Measurements from ENCODE around the gene TSTD1.
"Not testable (repeated sequence)": the region's sequence is repeated elsewhere in the genome, so short reads cannot be mapped to it uniquely, and the experiment has no call there.

TSTD1 gene

DNA sequence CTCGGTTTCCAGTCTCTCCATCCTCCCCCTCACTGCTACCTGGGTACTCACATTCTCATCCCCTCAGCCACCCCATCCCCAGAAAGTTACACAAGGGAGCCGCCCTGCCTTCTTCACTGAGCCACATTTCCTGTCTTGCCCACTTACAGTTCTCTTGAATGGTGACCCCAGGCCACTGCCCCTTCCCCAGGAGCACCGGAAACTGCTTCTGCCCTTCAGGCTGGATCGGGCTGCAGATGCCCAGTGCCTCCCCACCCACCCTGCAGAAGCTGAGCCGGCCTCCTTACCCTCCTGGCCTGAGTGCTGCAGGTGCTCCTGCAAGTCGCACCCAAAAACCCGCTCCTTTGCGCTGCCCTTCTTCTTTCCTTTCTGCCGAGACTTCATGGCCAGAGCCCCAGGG is 30.5 kb upstream of the TSTD1 start:
- H3K4me3 ChIP-seq (ENCODE audit: low read depth, low read length) = no peak overlapping the region

DNA sequence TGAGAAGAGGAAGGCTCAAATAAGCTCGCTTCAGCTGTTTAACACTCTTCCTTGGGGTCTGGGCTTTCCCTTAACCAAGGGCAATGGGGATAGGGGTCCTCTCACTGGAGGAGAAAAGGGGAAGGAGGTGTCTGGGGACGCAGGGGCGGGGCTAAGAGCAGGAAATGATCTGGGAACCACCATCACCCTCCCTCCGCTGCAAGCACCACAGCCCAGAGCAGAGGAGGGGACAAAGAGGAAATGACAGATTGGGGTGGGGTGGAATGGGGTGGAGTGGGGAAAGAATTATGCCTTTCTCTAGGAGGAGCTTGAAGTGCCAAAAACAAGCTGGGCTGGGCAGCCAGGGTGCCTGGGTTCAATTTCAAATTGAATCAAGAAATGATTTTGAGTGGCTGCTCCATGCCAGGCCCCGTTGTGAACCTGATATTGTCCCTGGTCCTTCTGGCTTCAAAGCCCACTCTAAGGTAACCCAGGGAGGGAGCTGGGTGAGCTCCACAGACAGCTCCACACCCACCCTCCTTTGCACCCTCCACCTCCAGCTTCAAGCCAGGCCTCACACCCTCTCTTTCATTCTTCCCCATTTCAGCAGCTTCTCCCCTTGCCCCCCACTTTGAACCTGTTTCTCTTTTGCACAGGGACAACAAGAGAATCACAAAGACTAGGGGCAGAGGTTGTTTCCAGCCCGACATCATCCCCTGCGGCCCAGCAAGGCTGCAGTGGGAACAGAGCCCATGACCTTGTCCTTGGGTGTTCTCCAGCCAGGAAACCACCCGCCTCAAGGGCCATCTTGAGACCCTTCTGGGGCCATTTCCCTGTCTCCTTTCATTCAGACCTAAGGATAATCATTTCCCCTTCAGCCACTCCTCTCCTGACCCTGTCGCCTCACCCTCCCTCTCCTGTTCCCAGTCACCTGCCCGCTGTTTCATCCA is 29.8 kb upstream of the TSTD1 start:
- no peak overlapping the region for H3K4me3 ChIP-seq (ENCODE audit: low read depth, low read length)

DNA sequence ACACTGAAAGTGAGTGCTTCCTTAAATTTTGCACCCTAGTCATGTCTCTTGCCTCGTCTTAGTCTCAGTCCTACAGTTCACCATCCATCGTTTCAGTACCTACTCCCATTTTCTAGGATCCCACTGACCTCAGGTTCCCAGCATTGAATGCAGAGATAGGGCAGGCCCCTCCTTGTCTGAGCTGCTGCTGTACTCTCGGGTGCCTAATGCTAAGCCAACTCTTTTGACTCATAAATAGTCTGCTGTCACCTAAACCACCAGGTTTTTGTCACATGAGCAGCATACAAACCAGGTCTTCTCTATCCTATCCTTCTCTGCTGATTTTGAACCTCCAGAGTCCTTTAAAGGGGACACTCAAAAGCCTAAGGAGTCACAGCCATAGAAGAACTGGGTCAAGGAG is 27.9 kb upstream of the TSTD1 start:
- no peak overlapping the region for H3K4me3 ChIP-seq (ENCODE audit: low read depth, low read length)

- not testable (repeated sequence) for H3K4me3 ChIP-seq (ENCODE audit: low read depth, low read length)
Observed at GRCh38 chr1:161065681-161066080, 26.9 kb upstream of the TSTD1 start.

DNA sequence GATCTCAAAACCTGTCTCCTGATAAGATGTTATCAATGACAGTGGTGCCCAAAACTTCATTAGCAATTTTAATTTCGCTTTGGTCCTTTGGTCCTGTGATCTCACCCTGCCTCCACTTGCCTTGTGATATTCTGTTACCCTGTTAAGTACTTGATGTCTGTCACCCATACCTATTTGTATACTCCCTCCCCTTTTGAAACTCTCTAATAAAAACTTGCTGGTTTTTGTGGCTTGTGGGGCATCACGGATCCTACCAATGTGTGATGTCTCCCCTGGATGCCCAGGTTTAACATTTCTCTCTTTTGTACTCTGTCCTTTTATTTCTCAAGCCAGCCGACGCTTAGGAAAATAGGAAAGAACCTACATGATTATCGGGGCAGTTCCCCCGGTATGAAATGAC is 25.2 kb upstream of the TSTD1 start:
- H3K4me3 ChIP-seq (ENCODE audit: low read depth, low read length) = not testable (repeated sequence)

- no peak overlapping the region for H3K4me3 ChIP-seq (ENCODE audit: low read depth, low read length)
Observed at GRCh38 chr1:161061419-161061818, 22.7 kb upstream of the TSTD1 start.

DNA sequence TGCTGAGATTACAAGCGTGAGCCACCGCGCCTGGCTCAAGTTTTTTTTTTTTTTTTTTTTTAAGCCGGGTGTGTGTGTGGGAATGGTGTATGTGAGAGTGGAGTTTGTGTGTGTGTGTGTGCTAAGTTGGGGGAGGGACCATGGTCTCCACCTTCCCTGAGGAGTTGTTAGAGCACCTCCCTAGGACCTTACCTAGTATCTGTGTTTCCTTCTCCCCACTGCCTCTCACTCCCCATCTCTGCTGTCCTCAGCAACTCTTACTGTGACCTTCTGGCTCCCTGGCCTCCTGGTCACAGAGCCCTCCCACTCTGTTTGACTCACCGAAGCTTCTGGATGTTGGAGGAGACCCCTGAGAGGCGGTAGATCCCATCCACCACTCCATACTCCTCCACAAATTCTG is 20.5 kb upstream of the TSTD1 start:
- no peak overlapping the region for H3K4me3 ChIP-seq (ENCODE audit: low read depth, low read length)

DNA sequence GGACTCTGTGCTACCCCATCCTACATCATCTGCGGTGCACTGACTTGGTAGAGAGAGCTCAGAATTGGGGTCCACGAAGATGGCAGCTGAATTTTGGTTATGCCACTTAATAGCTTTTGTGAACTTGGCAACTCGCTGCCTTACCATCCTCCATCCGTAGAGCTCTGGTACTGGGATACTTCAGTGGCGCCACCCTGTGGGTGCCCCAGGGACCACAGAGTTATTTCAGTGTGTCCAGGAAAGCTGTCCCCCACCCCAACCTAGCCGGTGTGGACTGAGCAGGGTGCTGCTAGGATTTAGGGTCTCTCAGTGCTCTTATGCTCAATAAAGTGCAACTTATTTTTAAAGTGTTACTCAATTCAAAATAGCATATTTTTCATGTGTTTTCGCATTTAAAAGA is 16.0 kb upstream of the TSTD1 start:
- no peak overlapping the region for H3K4me3 ChIP-seq (ENCODE audit: low read depth, low read length)

DNA sequence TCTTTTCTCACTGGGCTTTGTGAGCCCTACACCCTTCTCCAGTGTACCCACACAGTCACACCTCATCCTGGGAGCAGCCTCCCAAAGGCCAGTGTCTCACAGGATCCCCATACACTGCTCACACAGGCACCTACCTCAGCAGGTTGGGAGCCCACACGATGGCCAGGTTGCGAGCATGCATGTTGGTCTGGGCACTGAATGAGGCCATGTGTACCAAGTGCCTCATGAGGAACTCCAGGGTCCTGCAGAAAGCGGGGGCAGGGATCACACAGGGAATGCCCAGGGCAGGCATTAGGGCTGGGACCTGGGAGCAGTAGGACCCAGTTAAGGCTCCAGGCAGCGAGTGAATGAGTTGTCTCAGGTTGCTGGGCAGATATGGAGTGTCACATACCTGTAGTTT is 15.5 kb upstream of the TSTD1 start:
- no peak overlapping the region for H3K4me3 ChIP-seq (ENCODE audit: low read depth, low read length)

DNA sequence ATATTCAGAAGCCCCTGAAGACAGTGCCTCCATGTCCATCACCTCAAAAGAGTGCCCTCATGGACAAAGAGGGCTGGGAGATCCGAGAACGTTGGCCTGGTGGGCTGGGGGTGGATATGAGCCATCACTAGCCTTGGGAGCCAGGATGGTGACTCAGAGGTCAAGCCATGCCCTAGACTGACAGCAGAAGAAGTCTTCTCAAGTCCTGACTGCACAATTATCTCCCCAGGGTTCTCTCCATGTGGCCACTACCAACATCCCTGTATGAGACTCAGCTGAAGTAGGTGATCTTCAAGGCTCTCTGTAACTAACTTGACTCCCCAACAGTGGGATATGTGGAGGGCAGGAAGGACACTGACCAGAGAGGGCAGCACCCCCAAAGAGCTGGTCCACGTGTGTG is 14.1 kb upstream of the TSTD1 start:
- H3K4me3 ChIP-seq (ENCODE audit: low read depth, low read length) = no peak overlapping the region

DNA sequence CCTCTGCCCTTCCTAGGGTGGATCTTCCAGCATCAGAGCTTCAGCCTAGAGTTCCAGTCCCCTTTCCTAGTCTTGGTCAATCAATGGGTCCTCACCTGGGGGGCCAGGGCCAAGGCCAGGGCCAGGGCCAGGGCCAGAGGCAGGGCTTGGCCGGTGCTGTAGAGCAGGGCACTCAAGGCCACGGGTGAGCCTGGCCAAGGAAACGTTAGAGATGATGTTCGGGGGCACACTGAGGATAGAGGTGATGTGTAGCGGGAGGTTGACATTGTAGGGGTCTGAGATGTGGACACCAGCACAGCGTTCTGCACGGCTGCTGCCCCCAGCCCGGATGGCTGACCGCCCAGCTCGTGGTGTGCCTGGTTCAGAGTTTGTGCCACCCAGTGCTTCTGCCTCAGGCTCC is 12.5 kb upstream of the TSTD1 start:
- H3K4me3 ChIP-seq (ENCODE audit: low read depth, low read length) = no peak overlapping the region

- H3K4me3 ChIP-seq (ENCODE audit: low read depth, low read length) = no peak overlapping the region
Observed at GRCh38 chr1:161048949-161049722, 10.4 kb upstream of the TSTD1 start.

DNA sequence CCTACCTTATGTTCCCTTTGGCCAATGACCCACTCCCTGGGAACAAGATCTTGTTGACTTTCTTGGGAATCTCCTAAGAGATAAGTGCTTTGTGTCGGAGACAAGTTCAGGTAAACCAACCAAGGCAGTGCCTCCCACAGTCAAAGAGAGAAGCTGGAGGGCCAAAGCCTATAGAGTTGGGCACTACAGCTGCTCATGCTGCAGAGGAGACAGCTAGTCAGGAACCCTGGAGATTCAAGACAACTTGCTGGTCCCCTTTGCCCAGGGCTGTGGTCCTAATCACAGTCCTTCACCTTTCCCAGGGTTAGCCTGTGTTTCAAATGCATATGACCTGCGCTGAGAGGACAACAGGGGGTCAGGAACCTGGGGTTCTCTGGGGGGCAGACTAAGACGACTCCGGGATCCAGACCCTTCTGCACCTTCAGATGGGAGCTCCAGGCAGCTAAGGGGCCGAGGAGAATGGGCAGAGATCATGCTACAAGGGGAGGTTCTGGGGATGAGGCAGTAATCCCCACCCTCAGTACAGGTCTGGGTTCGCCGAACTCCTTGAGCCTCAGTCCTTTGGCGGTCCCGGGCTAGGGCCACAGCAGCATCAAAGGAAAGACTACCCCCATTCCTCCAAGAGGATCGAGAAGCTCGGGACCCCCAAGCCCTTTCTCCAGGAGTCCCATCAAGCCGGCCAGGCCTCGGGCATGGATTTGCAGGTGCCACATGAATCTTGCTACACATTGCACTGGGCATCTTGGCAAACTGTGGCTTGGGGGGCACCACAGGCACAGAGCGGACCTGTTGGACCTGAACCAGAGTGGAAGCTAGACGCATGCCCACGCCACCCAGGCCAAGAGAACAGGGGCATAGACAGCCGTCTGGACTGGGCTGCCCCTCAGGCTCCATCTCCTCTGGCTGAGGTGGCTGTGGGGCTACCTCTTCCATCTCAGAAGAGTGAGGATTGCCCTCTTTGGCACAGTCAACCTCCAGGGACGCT is 9.0 kb upstream of the TSTD1 start:
- H3K4me3 ChIP-seq (ENCODE audit: low read depth, low read length) = no peak overlapping the region

- peak overlapping the region; percentile 90 for H3K4me3 ChIP-seq (ENCODE audit: low read depth, low read length)
Observed at GRCh38 chr1:161046605-161047228, 8.0 kb upstream of the TSTD1 start.

DNA sequence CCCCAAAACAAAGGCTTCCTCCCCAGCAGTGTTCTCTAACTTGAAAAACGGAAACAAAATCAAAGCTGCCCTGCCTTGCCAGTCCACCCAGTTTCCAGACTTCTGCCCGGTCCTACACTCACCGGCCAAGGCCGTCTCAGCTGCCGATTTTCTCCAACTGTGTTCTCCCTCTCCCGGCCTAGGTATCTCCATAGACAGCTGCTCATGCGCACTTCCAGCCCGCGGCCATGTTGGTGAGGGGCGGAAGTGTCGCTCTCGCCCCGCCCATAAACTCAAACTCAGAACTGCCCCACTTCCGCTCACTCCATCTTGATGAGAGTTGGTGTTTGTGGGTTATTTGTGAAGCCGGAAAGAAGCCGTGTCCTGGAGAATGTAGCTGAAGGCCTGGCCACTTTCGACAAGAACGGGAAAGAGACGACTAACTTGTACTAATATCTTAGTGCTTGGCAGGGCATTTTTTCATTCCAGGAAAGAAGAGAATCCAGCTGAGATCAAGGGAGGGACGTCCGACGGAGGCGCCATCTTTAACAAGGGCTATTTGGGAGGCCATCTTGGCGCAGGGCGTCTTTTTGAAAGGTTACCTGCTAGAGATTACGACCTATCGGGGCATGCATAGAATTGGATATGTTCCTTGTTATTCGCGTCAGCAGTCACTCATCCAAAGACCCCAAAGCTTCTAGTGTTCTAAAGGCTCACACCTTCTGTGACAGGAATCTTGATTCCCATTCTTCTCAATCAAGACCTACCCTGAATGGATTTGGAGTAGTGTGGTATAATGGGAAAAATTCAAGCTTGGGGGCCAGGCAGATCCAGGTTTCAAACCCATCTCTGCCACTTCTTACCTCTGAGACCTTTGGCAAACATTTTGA is 7.2 kb upstream of the TSTD1 start, which contains the start of gene USF1:
Gene USF1, minus strand, starts transcription at position 242 of the 869 bp plus-strand sequence. CDS start 2,702 bp downstream, outside the sequence.
- H3K4me3 ChIP-seq (ENCODE audit: low read depth, low read length) = peak within 1 kb of the TSS; percentile 90

GRCh38 chr1:161044908-161045735 is 6.4 kb upstream of the TSTD1 start:
- H3K4me3 ChIP-seq (ENCODE audit: low read depth, low read length) = peak overlapping the region; percentile 90

DNA sequence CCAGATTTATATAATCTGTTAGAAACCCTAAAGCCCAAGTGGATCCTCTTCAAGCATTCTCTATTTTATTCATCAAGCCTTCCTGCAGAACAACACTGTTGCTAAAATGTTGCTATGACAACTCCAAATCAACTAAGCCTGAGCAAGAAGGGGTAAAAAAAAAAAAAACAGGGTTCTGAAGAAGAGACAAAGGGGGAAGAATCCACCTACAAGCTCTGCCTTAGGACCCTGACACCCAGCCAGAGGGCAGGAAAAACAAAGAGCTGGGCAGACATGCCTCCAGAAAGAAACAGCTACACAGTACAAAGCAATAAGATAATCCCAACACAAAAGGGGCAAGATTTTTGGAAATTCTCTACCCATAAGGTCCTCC is 5.8 kb upstream of the TSTD1 start:
- H3K4me3 ChIP-seq (ENCODE audit: low read depth, low read length) = peak overlapping the region; percentile 90

GRCh38 chr1:161039546-161039945 is 782 bp upstream of the TSTD1 start:
- no peak overlapping the region for H3K4me3 ChIP-seq (ENCODE audit: low read depth, low read length)

- peak overlapping the region; percentile 88 for H3K4me3 ChIP-seq (ENCODE audit: low read depth, low read length)
Observed at GRCh38 chr1:161039154-161039545, 386 bp upstream of the TSTD1 start.

All from iPS-11a (cell line).